Ectodermal cell (in vitro differentiated cells): ENCODE data around the gene ZNF705A.
"Not testable (repeated sequence)": the region's sequence is repeated elsewhere in the genome, so short reads cannot be mapped to it uniquely, and the experiment has no call there.

Experiments used
- H3K27ac ChIP-seq: 2 replicates; pipeline ENCODE4 v1.7.0; 2013; ENCODE audit warnings: mild to moderate bottlenecking, low read depth, low read length; ENCODE audit not compliant: insufficient read depth, poor library complexity, severe bottlenecking
- H3K27me3 ChIP-seq: 2 replicates; pipeline ENCODE4 v1.7.0; 2013; ENCODE audit warnings: mild to moderate bottlenecking, low read length; ENCODE audit not compliant: insufficient read depth, control insufficient read depth, poor library complexity, severe bottlenecking
- H3K36me3 ChIP-seq: one replicate; pipeline ENCODE4 v1.7.0; 2013; ENCODE audit warnings: low read length; ENCODE audit not compliant: control insufficient read depth, insufficient read depth
- H3K4me1 ChIP-seq: one replicate; pipeline ENCODE4 v1.7.0; 2013; ENCODE audit warnings: low read length; ENCODE audit not compliant: control insufficient read depth, insufficient read depth
- H3K4me3 ChIP-seq: 2 replicates; pipeline ENCODE4 v1.7.0; 2013; ENCODE audit warnings: low read depth, low read length, control low read depth; ENCODE audit not compliant: insufficient read depth
- H3K9me3 ChIP-seq: 2 replicates; pipeline ENCODE4 v1.7.0; 2013; ENCODE audit warnings: mild to moderate bottlenecking, low read length, moderate library complexity; ENCODE audit not compliant: control insufficient read depth
- WGBS, 2 experiments: methylation state at CpG; one replicate each; pipeline ENCODE4 v1.1.7; 2013; ENCODE audit warnings: missing lambda C conversion rate in 2 of 2; 5-methylcytosine and 5-hydroxymethylcytosine counted together

Gene ZNF705A

GRCh38 chr12:8143261-8143660 is 13.6 kb upstream of the ZNF705A start:
- Histone ChIP-seq H3K4me3 (no peak overlapping the region), H3K27me3 (no peaks in the 10 kb centered on the region), H3K9me3 (no peaks in the 10 kb centered on the region), H3K27ac (no peak overlapping the region), H3K36me3 (no peaks in the 10 kb centered on the region), H3K4me1 (peaks cover 13% of the 10 kb centered on the region)

DNA sequence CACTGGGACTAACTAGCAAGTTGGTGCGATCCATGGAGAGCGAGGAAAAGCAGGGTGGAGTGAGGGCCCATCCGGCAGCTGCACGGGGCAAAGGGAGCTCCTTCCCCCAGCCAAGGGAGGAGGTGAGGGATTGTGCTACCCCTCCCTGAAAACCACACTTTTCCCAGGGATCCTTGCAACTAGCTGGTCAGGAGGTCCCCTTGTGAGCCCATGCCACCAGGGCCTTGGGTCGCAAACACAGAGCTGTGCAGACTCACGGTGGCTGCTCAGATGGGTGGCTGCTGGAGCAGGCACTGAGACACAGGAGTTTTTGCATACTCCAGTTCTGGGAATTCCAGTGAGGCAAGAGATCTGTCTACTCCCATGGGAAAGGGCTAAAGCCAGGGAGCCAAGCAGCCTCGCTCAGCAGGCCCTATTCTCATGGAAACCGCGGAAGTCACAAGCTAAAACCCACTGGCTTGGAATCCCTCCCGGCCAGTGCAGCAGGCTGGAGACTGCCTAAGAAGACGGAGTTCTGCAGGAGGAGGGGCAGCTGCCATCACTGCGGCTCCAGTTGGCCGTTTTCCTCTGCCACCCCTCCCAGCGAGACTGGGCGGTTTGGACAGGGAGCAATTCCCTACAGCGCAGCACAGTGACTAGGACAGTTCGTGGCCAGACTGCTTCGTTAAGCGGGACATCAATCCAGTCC is 10.9 kb upstream of the ZNF705A start:
- Histone ChIP-seq H3K27ac (no peak overlapping the region), H3K36me3 (no peaks in the 10 kb centered on the region), H3K9me3 (no peaks in the 10 kb centered on the region), H3K4me1 (peaks cover 13% of the 10 kb centered on the region), H3K4me3 (no peak overlapping the region), H3K27me3 (no peaks in the 10 kb centered on the region)
- WGBS, 2 experiments = 51 to 53% methylated on average over 19 of the region's 19 CpGs

GRCh38 chr12:8146442-8146771 is 10.4 kb upstream of the ZNF705A start:
- Histone ChIP-seq H3K27me3 (no peaks in the 10 kb centered on the region), H3K4me3 (no peak overlapping the region), H3K9me3 (no peaks in the 10 kb centered on the region), H3K4me1 (peaks cover 13% of the 10 kb centered on the region), H3K36me3 (no peaks in the 10 kb centered on the region), H3K27ac (no peak overlapping the region)
- WGBS, 2 experiments = 83 to 87% methylated on average over 4 of the region's 4 CpGs

- Histone ChIP-seq H3K27ac (no peak overlapping the region), H3K4me3 (no peak overlapping the region), H3K9me3 (no peaks in the 10 kb centered on the region), H3K36me3 (no peaks in the 10 kb centered on the region), H3K4me1 (no peaks in the 10 kb centered on the region), H3K27me3 (no peaks in the 10 kb centered on the region)
Measured at GRCh38 chr12:8154526-8154925, 2.3 kb upstream of the ZNF705A start.

DNA sequence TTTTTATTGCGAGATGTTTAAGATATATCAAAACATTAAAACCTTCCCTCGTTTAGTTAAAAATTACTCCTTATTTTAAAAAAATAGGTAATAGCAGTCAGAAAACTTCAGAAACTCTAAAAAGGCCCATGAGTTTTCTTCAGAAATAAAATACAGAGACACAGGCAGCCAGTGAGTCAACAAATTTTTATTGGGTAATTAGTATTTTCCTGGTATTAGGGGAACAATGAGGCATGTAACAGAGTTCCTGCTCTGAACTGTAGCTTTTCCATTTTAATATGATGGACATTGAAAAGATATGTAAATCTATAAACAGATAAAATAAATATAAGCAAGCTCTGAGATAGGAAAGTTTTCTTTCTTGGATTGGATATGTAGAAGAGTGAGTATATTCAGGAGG is 399 bp upstream of the ZNF705A start:
- 100% methylated on average over 1 of the region's 2 CpGs; no CpG with 5 or more reads in 1 of the 2 experiments for WGBS, 2 experiments
- H3K36me3 ChIP-seq = no peaks in the 10 kb centered on the region

DNA sequence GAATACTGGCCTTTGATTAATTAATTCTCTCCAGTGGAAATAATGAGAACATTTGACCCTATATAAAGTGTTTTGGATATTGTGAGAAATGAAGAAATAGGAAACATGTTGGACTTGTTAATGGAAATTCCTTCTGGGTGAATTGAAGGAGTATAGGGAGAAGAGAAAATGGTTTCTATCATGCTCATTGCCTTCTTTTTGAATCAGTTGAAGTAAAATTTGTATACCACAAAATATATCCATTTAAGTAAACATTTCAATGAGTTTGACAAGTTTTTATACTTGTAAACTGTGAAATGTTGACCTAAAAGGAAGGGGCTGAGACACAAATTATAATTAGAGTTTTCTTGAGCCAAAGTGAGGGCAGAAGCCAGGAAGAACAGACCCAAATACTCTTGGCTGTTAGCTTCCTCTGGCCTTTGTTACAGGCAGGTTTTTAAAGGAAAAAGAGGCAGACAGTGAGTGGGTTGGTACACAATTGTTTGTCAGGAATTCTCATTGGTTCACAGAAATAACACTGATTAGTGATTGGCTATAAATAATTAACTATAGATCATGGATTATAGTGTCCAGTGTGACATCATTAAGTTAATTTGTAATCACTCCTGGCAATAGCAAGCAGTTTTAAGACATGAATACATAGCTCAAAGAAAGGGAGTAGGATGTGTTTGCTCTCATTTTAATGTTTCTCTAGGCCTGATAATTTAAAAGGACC is 826 bp downstream of the ZNF705A start:
- Histone ChIP-seq H3K36me3 (no peaks in the 10 kb centered on the region), H3K27ac (no peak overlapping the region), H3K4me1 (no peaks in the 10 kb centered on the region), H3K27me3 (no peaks in the 10 kb centered on the region), H3K4me3 (no peak overlapping the region), H3K9me3 (no peaks in the 10 kb centered on the region)

More for the DNA sequence above, 399 bp upstream of the ZNF705A start:
- no peaks in the 10 kb centered on the region for H3K9me3 ChIP-seq
- H3K27ac ChIP-seq = no peak overlapping the region
- H3K4me3 ChIP-seq = no peak overlapping the region
- no peaks in the 10 kb centered on the region for H3K4me1 ChIP-seq
- H3K27me3 ChIP-seq = no peaks in the 10 kb centered on the region

DNA sequence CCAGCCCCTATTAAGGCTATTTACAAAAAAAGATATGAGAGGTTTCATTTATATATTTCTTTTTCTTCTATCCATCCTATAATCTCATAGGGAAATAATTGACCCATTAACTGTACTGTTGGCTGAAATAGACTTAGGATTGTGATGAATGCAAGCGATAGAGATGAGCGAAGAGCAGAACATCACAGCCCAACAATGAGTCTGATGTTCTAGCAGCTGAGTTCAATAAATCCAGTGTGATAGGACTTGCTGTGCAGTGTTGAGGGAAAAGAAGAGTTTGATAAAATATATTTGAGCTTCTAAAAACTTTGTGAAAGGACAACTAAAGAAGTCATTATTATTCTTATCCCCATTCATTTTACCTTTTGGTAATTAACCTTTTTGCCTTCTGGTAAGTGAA is 16.1 kb downstream of the ZNF705A start:
- not testable (repeated sequence) for H3K27ac ChIP-seq, H3K4me3 ChIP-seq, H3K36me3 ChIP-seq, H3K9me3 ChIP-seq, H3K4me1 ChIP-seq, H3K27me3 ChIP-seq
- WGBS, 2 experiments = 96 to 97% methylated on average over 2 of the region's 2 CpGs

- 6 to 10% methylated on average over 43 of the region's 43 CpGs for WGBS, 2 experiments
Measured at GRCh38 chr12:8179989-8180585, 23.3 kb downstream of the ZNF705A start.

GRCh38 chr12:8181271-8181670 is 24.5 kb downstream of the ZNF705A start:
- H3K27ac ChIP-seq, H3K36me3 ChIP-seq, H3K27me3 ChIP-seq, H3K9me3 ChIP-seq, H3K4me1 ChIP-seq, H3K4me3 ChIP-seq: not testable (repeated sequence)

More at GRCh38 chr12:8179989-8180585, 23.3 kb downstream of the ZNF705A start:
- H3K27ac ChIP-seq, H3K36me3 ChIP-seq, H3K27me3 ChIP-seq, H3K9me3 ChIP-seq, H3K4me1 ChIP-seq: not testable (repeated sequence)
- peak overlapping the region; percentile 46 for H3K4me3 ChIP-seq

DNA sequence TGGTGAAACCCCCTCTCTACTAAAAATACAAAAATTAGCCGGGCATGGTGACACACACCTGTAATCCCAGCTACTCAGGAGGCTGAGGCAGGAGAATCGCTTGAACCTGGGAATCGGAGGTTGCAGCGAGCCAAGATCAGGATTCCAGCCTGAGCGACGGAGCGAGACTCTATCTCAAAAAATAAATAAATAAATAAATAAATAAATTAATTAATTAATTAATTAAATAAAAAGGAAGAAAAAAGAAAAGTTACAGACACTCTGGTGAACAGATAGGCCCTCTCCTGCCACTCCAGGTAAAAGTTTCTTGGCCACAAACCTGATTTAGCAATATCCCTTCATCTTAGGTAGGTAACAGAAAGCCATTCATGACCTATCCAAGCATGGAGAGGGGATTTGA is 26.1 kb downstream of the ZNF705A start:
- not testable (repeated sequence) for H3K9me3 ChIP-seq, H3K36me3 ChIP-seq, H3K4me1 ChIP-seq, H3K4me3 ChIP-seq, H3K27ac ChIP-seq, H3K27me3 ChIP-seq
- 93% methylated on average over 3 of the region's 7 CpGs; no CpG with 5 or more reads in 1 of the 2 experiments for WGBS, 2 experiments
